Measurements from ENCODE around the gene LHPP.

Gene LHPP

GRCh38 chr10:124477614-124478363 lies 16.2 kb downstream of the LHPP start:
- H3K36me3 ChIP-seq (ENCODE audit: insufficient read depth, low read length): no peaks in the 10 kb centered on the region
- no peak overlapping the region for H3K4me3 ChIP-seq (ENCODE audit: low read depth, low read length, poor library complexity, severe bottlenecking)
- no peak overlapping the region for H3K4me2 ChIP-seq (ENCODE audit: low read length)
- H3K4me1 ChIP-seq (ENCODE audit: insufficient read depth, low read length, severe bottlenecking): no peaks in the 10 kb centered on the region
- H2AFZ ChIP-seq (ENCODE audit: low read length): no peak overlapping the region
- no peak overlapping the region for H3K27ac ChIP-seq (ENCODE audit: low read depth, low read length, poor library complexity, severe bottlenecking)
- no peaks in the 10 kb centered on the region for H3K9me3 ChIP-seq (ENCODE audit: low read length)
- no peaks in the 10 kb centered on the region for H3K79me2 ChIP-seq (ENCODE audit: insufficient read depth, low read length)
- H3K27me3 ChIP-seq (ENCODE audit: insufficient read depth, low read length): no peaks in the 10 kb centered on the region
- no peaks in the 10 kb centered on the region for H4K20me1 ChIP-seq (ENCODE audit: insufficient read depth, low read length)
- H3K9me2 ChIP-seq (ENCODE audit: low read depth, low read length): no peaks in the 10 kb centered on the region
- no peak overlapping the region for H3K9ac ChIP-seq (ENCODE audit: low read length)
- H3F3A ChIP-seq (ENCODE audit: insufficient read depth, low read length): no peaks in the 10 kb centered on the region
- TF ChIP-seq EZH2 (IDR thresholded peaks at IDR 0.05; ENCODE audit: borderline replicate concordance, low read length): no peak
- no peak for TF ChIP-seq CTCF (IDR thresholded peaks at IDR 0.05; ENCODE audit: low read length)

- Histone ChIP-seq H3K9me3 (ENCODE audit: low read length) (no peaks in the 10 kb centered on the region), H3K4me2 (ENCODE audit: low read length) (no peak overlapping the region), H3K9me2 (ENCODE audit: low read depth, low read length) (no peaks in the 10 kb centered on the region), H2AFZ (ENCODE audit: low read length) (no peak overlapping the region), H3F3A (ENCODE audit: insufficient read depth, low read length) (no peaks in the 10 kb centered on the region), H3K27me3 (ENCODE audit: insufficient read depth, low read length) (no peaks in the 10 kb centered on the region), H3K79me2 (ENCODE audit: insufficient read depth, low read length) (no peaks in the 10 kb centered on the region), H3K36me3 (ENCODE audit: insufficient read depth, low read length) (no peaks in the 10 kb centered on the region), H4K20me1 (ENCODE audit: insufficient read depth, low read length) (no peaks in the 10 kb centered on the region), H3K4me1 (ENCODE audit: insufficient read depth, low read length, severe bottlenecking) (no peaks in the 10 kb centered on the region), H3K9ac (ENCODE audit: low read length) (no peak overlapping the region), H3K27ac (ENCODE audit: low read depth, low read length, poor library complexity, severe bottlenecking) (no peak overlapping the region), H3K4me3 (ENCODE audit: low read depth, low read length, poor library complexity, severe bottlenecking) (no peak overlapping the region)
- TF ChIP-seq CTCF (IDR thresholded peaks at IDR 0.05; ENCODE audit: low read length) (no peak), EZH2 (IDR thresholded peaks at IDR 0.05; ENCODE audit: borderline replicate concordance, low read length) (no peak)
Observed at GRCh38 chr10:124478515-124478914, 16.9 kb downstream of the LHPP start.

GRCh38 chr10:124480860-124481259 lies 19.2 kb downstream of the LHPP start:
- no peaks in the 10 kb centered on the region for H3K27me3 ChIP-seq (ENCODE audit: insufficient read depth, low read length)
- H3K36me3 ChIP-seq (ENCODE audit: insufficient read depth, low read length): no peaks in the 10 kb centered on the region; the same call in 1 of the 2 replicates
- no peak overlapping the region for H3K4me2 ChIP-seq (ENCODE audit: low read length)
- H2AFZ ChIP-seq (ENCODE audit: low read length): no peak overlapping the region
- H3K4me3 ChIP-seq (ENCODE audit: low read depth, low read length, poor library complexity, severe bottlenecking): no peak overlapping the region
- H3K9me2 ChIP-seq (ENCODE audit: low read depth, low read length): no peaks in the 10 kb centered on the region
- H3K4me1 ChIP-seq (ENCODE audit: insufficient read depth, low read length, severe bottlenecking): no peaks in the 10 kb centered on the region
- no peak overlapping the region for H3K27ac ChIP-seq (ENCODE audit: low read depth, low read length, poor library complexity, severe bottlenecking)
- no peak overlapping the region for H3K9ac ChIP-seq (ENCODE audit: low read length)
- TF ChIP-seq CTCF (IDR thresholded peaks at IDR 0.05; ENCODE audit: low read length): no peak
- no peak for TF ChIP-seq EZH2 (IDR thresholded peaks at IDR 0.05; ENCODE audit: borderline replicate concordance, low read length)
- no peaks in the 10 kb centered on the region for H3K79me2 ChIP-seq (ENCODE audit: insufficient read depth, low read length)
- no peaks in the 10 kb centered on the region for H3F3A ChIP-seq (ENCODE audit: insufficient read depth, low read length)
- H3K9me3 ChIP-seq (ENCODE audit: low read length): no peaks in the 10 kb centered on the region
- H4K20me1 ChIP-seq (ENCODE audit: insufficient read depth, low read length): no peaks in the 10 kb centered on the region
